Parathyroid adenoma (tissue), 2 donors: ENCODE data around the gene LAMA2.
A peak's percentile ranks its signal among the peaks of the same experiment; 100 is the strongest.

Source experiments
- H2AFZ ChIP-seq: fragments of 300-600 bp; sonication (generic); one replicate; pipeline ENCODE4 v1.7.0; 2017; ENCODE audit warnings: antibody characterized with exemption, mild to moderate bottlenecking
- H3K27ac ChIP-seq: fragments of 300-600 bp; sonication (generic); one replicate; pipeline ENCODE4 v1.7.0; 2017
- H3K27me3 ChIP-seq: fragments of 300-600 bp; sonication (generic); one replicate; pipeline ENCODE4 v1.7.0; 2017; ENCODE audit warnings: low read length; ENCODE audit not compliant: control insufficient read depth, insufficient read depth
- H3K36me3 ChIP-seq: fragments of 300-600 bp; sonication (generic); one replicate; pipeline ENCODE4 v1.7.0; 2017; ENCODE audit warnings: low read length; ENCODE audit not compliant: control insufficient read depth, insufficient read depth
- H3K4me1 ChIP-seq: fragments of 300-600 bp; sonication (generic); one replicate; pipeline ENCODE4 v1.7.0; 2017; ENCODE audit warnings: control low read depth
- H3K4me2 ChIP-seq: fragments of 300-600 bp; sonication (generic); one replicate; pipeline ENCODE4 v1.7.0; 2017; ENCODE audit warnings: low read length
- H3K4me3 ChIP-seq: fragments of 300-600 bp; sonication (generic); one replicate; pipeline ENCODE4 v1.7.0; 2017; ENCODE audit warnings: low read depth, low read length
- H3K79me2 ChIP-seq: fragments of 300-600 bp; sonication (generic); one replicate; pipeline ENCODE4 v1.7.0; 2017; ENCODE audit warnings: control low read depth
- H3K9ac ChIP-seq: fragments of 300-600 bp; sonication (generic); one replicate; pipeline ENCODE4 v1.7.0; 2017; ENCODE audit warnings: mild to moderate bottlenecking
- H3K9me3 ChIP-seq: fragments of 300-600 bp; sonication (generic); one replicate; pipeline ENCODE4 v1.7.0; 2017; ENCODE audit warnings: low read length; ENCODE audit not compliant: control insufficient read depth
- CTCF ChIP-seq: fragments of 300-600 bp; sonication (generic); IDR thresholded peaks from one replicate; pipeline ENCODE4 v1.7.0; 2017; ENCODE audit warnings: antibody characterized with exemption, mild to moderate bottlenecking
- donor health status: primary hyperparathyroidism.

Gene LAMA2

GRCh38 chr6:129368970-129369369 lies 486.0 kb downstream of the LAMA2 start:
- Histone ChIP-seq H3K36me3 (no peaks in the 10 kb centered on the region), H3K9me3 (no peaks in the 10 kb centered on the region), H3K4me2 (no peak overlapping the region), H3K4me1 (no peaks in the 10 kb centered on the region), H3K27me3 (no peaks in the 10 kb centered on the region), H3K27ac (no peak overlapping the region), H3K9ac (no peak overlapping the region), H3K79me2 (no peaks in the 10 kb centered on the region), H3K4me3 (no peak overlapping the region), H2AFZ (no peak overlapping the region)
- TF ChIP-seq CTCF: no peak

GRCh38 chr6:129369737-129370136 lies 486.8 kb downstream of the LAMA2 start:
- no peak for TF ChIP-seq CTCF
- Histone ChIP-seq H3K79me2 (no peaks in the 10 kb centered on the region), H3K4me2 (no peak overlapping the region), H3K4me1 (no peaks in the 10 kb centered on the region), H3K9me3 (no peaks in the 10 kb centered on the region), H3K36me3 (no peaks in the 10 kb centered on the region), H3K4me3 (no peak overlapping the region), H3K27ac (no peak overlapping the region), H3K27me3 (no peaks in the 10 kb centered on the region), H3K9ac (no peak overlapping the region), H2AFZ (no peak overlapping the region)

- H3K4me3 ChIP-seq: no peak overlapping the region
- H3K9ac ChIP-seq: no peak overlapping the region
Observed at GRCh38 chr6:129370268-129370916, 487.5 kb downstream of the LAMA2 start.

GRCh38 chr6:129381885-129382284 lies 498.9 kb downstream of the LAMA2 start:
- H3K9ac ChIP-seq: no peak overlapping the region
- H3K27ac ChIP-seq: no peak overlapping the region
- no peak overlapping the region for H2AFZ ChIP-seq
- no peaks in the 10 kb centered on the region for H3K27me3 ChIP-seq
- no peak for TF ChIP-seq CTCF
- H3K4me3 ChIP-seq: no peak overlapping the region
- H3K4me1 ChIP-seq: no peaks in the 10 kb centered on the region
- no peaks in the 10 kb centered on the region for H3K9me3 ChIP-seq
- no peaks in the 10 kb centered on the region for H3K79me2 ChIP-seq
- H3K4me2 ChIP-seq: no peak overlapping the region
- H3K36me3 ChIP-seq: no peaks in the 10 kb centered on the region

More at GRCh38 chr6:129370268-129370916, 487.5 kb downstream of the LAMA2 start:
- Histone ChIP-seq H3K4me1 (no peaks in the 10 kb centered on the region), H3K27ac (no peak overlapping the region), H3K79me2 (no peaks in the 10 kb centered on the region), H3K4me2 (peak overlapping the region; percentile 0), H3K9me3 (no peaks in the 10 kb centered on the region), H3K27me3 (no peaks in the 10 kb centered on the region), H2AFZ (peak overlapping the region; percentile 13), H3K36me3 (no peaks in the 10 kb centered on the region)
- peak; percentile 32 for TF ChIP-seq CTCF

GRCh38 chr6:129382916-129383315 lies 500.0 kb downstream of the LAMA2 start:
- Histone ChIP-seq H3K9ac (no peak overlapping the region), H3K36me3 (no peaks in the 10 kb centered on the region)

More at GRCh38 chr6:129382916-129383315, 500.0 kb downstream of the LAMA2 start:
- Histone ChIP-seq H3K27me3 (no peaks in the 10 kb centered on the region), H3K27ac (no peak overlapping the region), H2AFZ (no peak overlapping the region), H3K4me3 (no peak overlapping the region), H3K79me2 (no peaks in the 10 kb centered on the region), H3K4me1 (no peaks in the 10 kb centered on the region), H3K4me2 (no peak overlapping the region), H3K9me3 (no peaks in the 10 kb centered on the region)
- no peak for TF ChIP-seq CTCF
